ENCODE measurements around the gene TM4SF20.
A peak's percentile ranks its signal among the peaks of the same experiment; 100 is the strongest.

GRCh38 chr2:227324995-227325838 lies 53.9 kb downstream of the TM4SF20 start, which contains the start of gene MFF:
- TF ChIP-seq POLR2A (IDR thresholded peaks at IDR 0.05) (peak in 3 of 4 donors; percentile 26 to 89 (median 79)), CTCF (IDR thresholded peaks at IDR 0.05) (peak in 2 of 6 experiments; percentile 8 to 16)
